Stimulated activated CD4-positive, alpha-beta T cell treated with anti-CD3 and anti-CD28 coated beads, Interleukin-2, amount 100 ng/mL, for 4 hours (primary cell): ENCODE data around the gene SRSF3.
"Not testable (repeated sequence)": the region's sequence is repeated elsewhere in the genome, so short reads cannot be mapped to it uniquely, and the experiment has no call there.

ENCODE experiments used
- DNase-seq: peaks from one replicate; pipeline ENCODE4 v3.0.0-alpha.2; 2020; ENCODE audit warnings: low read depth

SRSF3 gene

GRCh38 chr6:36649701-36650484 is 55.7 kb downstream of the SRSF3 start:
- no peak for DNase-seq

DNA sequence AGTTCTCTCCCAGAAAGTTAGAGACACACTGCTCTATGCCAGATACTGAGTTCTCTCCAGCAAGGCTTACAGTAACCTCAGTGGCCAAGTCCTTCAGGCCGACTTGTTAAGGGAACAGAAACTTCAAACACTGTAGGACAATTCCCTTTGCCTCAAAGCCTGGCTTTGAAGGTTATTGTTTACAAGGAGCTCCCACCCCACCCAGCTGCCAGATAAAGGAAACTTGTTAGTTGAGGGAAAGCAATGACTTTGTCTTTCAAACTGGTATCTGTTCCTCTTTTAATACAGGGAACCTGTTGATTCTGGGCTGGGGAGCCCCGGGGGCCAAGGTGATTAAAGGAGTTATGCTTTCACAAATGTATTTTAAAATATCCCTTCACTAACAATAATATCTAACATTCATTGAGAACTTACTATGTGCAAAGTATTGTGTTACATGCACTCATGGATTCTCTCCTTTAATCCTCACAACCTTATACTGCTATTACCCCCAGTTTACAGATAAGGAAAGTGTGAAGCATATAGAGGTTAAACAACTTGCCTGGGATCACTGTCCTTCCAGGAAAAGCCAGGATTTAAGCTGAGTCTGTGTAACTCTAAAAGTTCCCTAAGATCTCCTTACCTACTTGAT is 56.8 kb downstream of the SRSF3 start:
- no peak for DNase-seq

DNA sequence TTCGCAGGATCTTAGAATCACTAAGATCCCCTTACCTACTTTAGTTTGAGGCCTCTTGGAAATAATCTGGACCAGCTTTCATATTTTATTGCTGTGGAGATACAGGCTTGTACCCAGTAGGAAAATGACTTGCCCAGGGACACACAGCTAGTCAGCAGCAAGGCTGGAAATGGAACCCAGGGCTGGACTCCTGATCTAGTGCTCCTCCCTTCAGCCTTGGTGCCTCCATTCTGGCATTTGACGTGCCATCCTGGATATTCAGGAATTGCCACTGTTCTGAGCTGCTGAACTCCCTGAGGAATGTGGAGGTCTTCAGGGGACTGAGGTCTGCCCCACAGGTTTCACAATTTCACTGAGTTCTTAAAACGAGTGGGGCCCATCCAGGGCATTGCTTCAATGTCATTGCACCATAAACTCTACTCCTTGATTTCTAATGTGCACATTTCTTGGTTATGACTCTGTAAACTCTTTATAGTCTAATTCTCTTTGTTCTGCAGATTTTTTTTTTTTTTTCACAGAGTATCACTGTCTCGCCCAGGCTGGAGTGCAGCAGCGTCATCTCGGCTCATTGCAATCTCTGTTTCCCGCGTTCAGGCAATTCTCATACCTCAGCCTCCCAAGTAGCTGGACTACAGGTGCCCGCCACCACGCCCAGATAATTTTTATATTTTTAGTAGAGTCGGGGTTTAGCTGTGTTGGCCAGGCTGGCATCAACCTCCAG is 57.7 kb downstream of the SRSF3 start:
- DNase-seq = no peak

GRCh38 chr6:36654469-36654868 is 60.3 kb downstream of the SRSF3 start:
- DNase-seq = not testable (repeated sequence)
